Measurements from ENCODE around the gene DESI1.
"Not testable (repeated sequence)": the region's sequence is repeated elsewhere in the genome, so short reads cannot be mapped to it uniquely, and the experiment has no call there.

DESI1 gene

GRCh38 chr22:41620589-41621098 lies at the start of gene DESI1:
DESI1 (minus strand) TSS chr22:41621043; CDS start chr22:41620839, 204 bp downstream.
- peak; percentile 15 for DNase-seq (ENCODE audit: low spot score)

GRCh38 chr22:41668971-41669911 lies 48.4 kb upstream of the DESI1 start:
- DNase-seq (ENCODE audit: low spot score) = peak; percentile 26

- no peak for DNase-seq (ENCODE audit: low spot score)
Measured at GRCh38 chr22:41664951-41665350, 44.1 kb upstream of the DESI1 start.

- no peak for DNase-seq (ENCODE audit: low spot score)
Measured at GRCh38 chr22:41664490-41664889, 43.6 kb upstream of the DESI1 start.

- not testable (repeated sequence) for DNase-seq (ENCODE audit: low spot score)
Measured at GRCh38 chr22:41663594-41663993, 42.8 kb upstream of the DESI1 start.

GRCh38 chr22:41661713-41662112 lies 40.9 kb upstream of the DESI1 start:
- no peak for DNase-seq (ENCODE audit: low spot score)

GRCh38 chr22:41661088-41661487 lies 40.2 kb upstream of the DESI1 start:
- no peak for DNase-seq (ENCODE audit: low spot score)

GRCh38 chr22:41660416-41660815 lies 39.6 kb upstream of the DESI1 start:
- DNase-seq (ENCODE audit: low spot score) = no peak

GRCh38 chr22:41659941-41660340 lies 39.1 kb upstream of the DESI1 start:
- DNase-seq (ENCODE audit: low spot score) = no peak

- no peak for DNase-seq (ENCODE audit: low spot score)
Measured at GRCh38 chr22:41658869-41659268, 38.0 kb upstream of the DESI1 start.

GRCh38 chr22:41657709-41658108 lies 36.9 kb upstream of the DESI1 start:
- no peak for DNase-seq (ENCODE audit: low spot score)

- no peak for DNase-seq (ENCODE audit: low spot score)
Measured at GRCh38 chr22:41656556-41656955, 35.7 kb upstream of the DESI1 start.

- DNase-seq (ENCODE audit: low spot score) = no peak
Measured at GRCh38 chr22:41654322-41654721, 33.5 kb upstream of the DESI1 start.

- DNase-seq (ENCODE audit: low spot score) = no peak
Measured at GRCh38 chr22:41650821-41651220, 30.0 kb upstream of the DESI1 start.

- no peak for DNase-seq (ENCODE audit: low spot score)
Measured at GRCh38 chr22:41650229-41650628, 29.4 kb upstream of the DESI1 start.

- DNase-seq (ENCODE audit: low spot score) = no peak
Measured at GRCh38 chr22:41648432-41648831, 27.6 kb upstream of the DESI1 start.

- no peak for DNase-seq (ENCODE audit: low spot score)
Measured at GRCh38 chr22:41647771-41648170, 26.9 kb upstream of the DESI1 start.

- DNase-seq (ENCODE audit: low spot score) = no peak
Measured at GRCh38 chr22:41642331-41643110, 21.7 kb upstream of the DESI1 start.

- no peak for DNase-seq (ENCODE audit: low spot score)
Measured at GRCh38 chr22:41641854-41642253, 21.0 kb upstream of the DESI1 start.

- no peak for DNase-seq (ENCODE audit: low spot score)
Measured at GRCh38 chr22:41638748-41639147, 17.9 kb upstream of the DESI1 start.

GRCh38 chr22:41638124-41638523 lies 17.3 kb upstream of the DESI1 start:
- no peak for DNase-seq (ENCODE audit: low spot score)

- not testable (repeated sequence) for DNase-seq (ENCODE audit: low spot score)
Measured at GRCh38 chr22:41637623-41638022, 16.8 kb upstream of the DESI1 start.

- DNase-seq (ENCODE audit: low spot score) = no peak
Measured at GRCh38 chr22:41636467-41636866, 15.6 kb upstream of the DESI1 start.

Data from kidney capillary endothelial cell (primary cell).